Esophagus muscularis mucosa (tissue), 3 donors: ENCODE data around the gene TUB.

Experiments
- CTCF ChIP-seq, 3 experiments: fragments of 200-600 bp in 2 of 3; fragments of 450-650 bp in 1 of 3; sonication (generic) in 2 of 3; IDR thresholded peaks; one replicate each; pipeline ENCODE4 v1.5.1; 2017 to 2019; ENCODE audit warnings: antibody characterized with exemption in 3 of 3, mild to moderate bottlenecking in 2 of 3, moderate library complexity in 1 of 3
- POLR2A ChIP-seq: fragments of 450-650 bp; IDR thresholded peaks from one replicate; pipeline ENCODE4 v1.6.1; 2017; ENCODE audit warnings: antibody characterized with exemption, moderate library complexity, mild to moderate bottlenecking, low read depth

- TF ChIP-seq CTCF (IDR thresholded peaks at IDR 0.05) (no peak), POLR2A (no peak)
These were observed 28.7 kb downstream of the TUB start for GRCh38 chr11:8109675-8110074.
